HepG2 (cell line): ENCODE measurements around the gene NOC3L. TPM values are rescaled to one million over a fixed set of nuclear protein-coding genes. Genes with fewer than 3 reads are reported as not detected.
A peak's percentile ranks its signal among the peaks of the same experiment; 100 is the strongest.

Experiments
- ATAC-seq: fragments of 200-7000 bp; cut with Tn5 transposase; 3 replicates; pipeline ENCODE4 v1.9.1; 2020; ENCODE audit warnings: mild to moderate bottlenecking, moderate library complexity
- BruUV-seq: library from RNA; stranded (reverse); fragments of 400-500 nt; replicated peaks from 2 replicates; lab custom pipeline; 2021; lab: Mats Ljungman, UMichigan
- CTCF ChIA-PET: fragments of 300-600 bp; formaldehyde crosslinking; extraction: SDS; loops from one replicate; lab custom pipeline; 2021; ENCODE audit warnings: low total read pairs, inconsistent platforms, low intra/inter-chr PET ratio; lab: Yijun Ruan, JAX
- POLR2A ChIA-PET: fragments of 350-600 bp; sonication (Branson Sonifier 250); formaldehyde crosslinking; loops from one replicate; lab custom pipeline; 2020; ENCODE audit warnings: antibody characterized with exemption, inconsistent platforms; lab: Yijun Ruan, JAX
- DNase-seq: peaks from one replicate; pipeline ENCODE4 v3.0.0-alpha.2; 2015; ENCODE audit warnings: low spot score
- FAIRE-seq: peaks from 3 replicates; lab custom pipeline; 2011; peaks lifted over from hg19 to GRCh38; lab: Jason Lieb, UNC
- H2AFZ ChIP-seq: one replicate; pipeline ENCODE4 v1.6.1; 2011; ENCODE audit warnings: low read length, inconsistent platforms
- H3K27ac ChIP-seq: fragments of 300-600 bp; 3 replicates; pipeline ENCODE4 v1.8.0; 2011; ENCODE audit warnings: mixed run types, mild to moderate bottlenecking, mixed read lengths, low read length, inconsistent platforms; ENCODE audit not compliant: insufficient read depth; ENCODE audit errors: extremely low read length
- H3K27me3 ChIP-seq, 2 experiments: fragments of 200-600 bp in 1 of 2; 2 replicates in 1 of 2; 3 replicates in 1 of 2; pipeline versions ENCODE4 v1.6.0 to v1.8.0; 2011; ENCODE audit warnings: low read length in 2 of 2, mild to moderate bottlenecking in 2 of 2, moderate library complexity in 2 of 2, inconsistent platforms in 1 of 2; ENCODE audit not compliant: insufficient read depth in 2 of 2, control insufficient read depth in 1 of 2
- H3K36me3 ChIP-seq, 2 experiments: fragments of 200-600 bp in 1 of 2; replicated peaks in 1 of 2; 2 replicates in 1 of 2; 3 replicates in 1 of 2; pipeline versions ENCODE4 v1.5.1 to v1.8.0; 2011; ENCODE audit warnings: low read length in 2 of 2, inconsistent platforms in 1 of 2; ENCODE audit not compliant: insufficient read depth in 2 of 2, control insufficient read depth in 1 of 2
- H3K4me1 ChIP-seq: 2 replicates; pipeline ENCODE4 v1.5.1; 2012; ENCODE audit warnings: low read length, inconsistent platforms; ENCODE audit not compliant: insufficient read depth
- H3K4me2 ChIP-seq: 2 replicates; pipeline ENCODE4 v1.6.0; 2011; ENCODE audit warnings: low read depth, low read length, inconsistent platforms
- H3K4me3 ChIP-seq, 3 experiments: fragments of 200-600 bp in 1 of 3; sonication (generic), shearing (Covaris generic) in 1 of 3; replicated peaks in 1 of 3; 2 replicates each; pipeline ENCODE4 v1.5.1; 2011 to 2016; ENCODE audit warnings: low read length in 3 of 3, inconsistent platforms in 2 of 3, low read depth in 2 of 3, mild to moderate bottlenecking in 2 of 3, control low read depth in 1 of 3, mixed read lengths in 1 of 3; ENCODE audit not compliant: insufficient read depth in 1 of 3
- H3K79me2 ChIP-seq: one replicate; pipeline ENCODE4 v1.6.1; 2011; ENCODE audit warnings: low read length, inconsistent platforms; ENCODE audit not compliant: insufficient read depth
- H3K9ac ChIP-seq: 2 replicates; pipeline ENCODE4 v1.6.0; 2011; ENCODE audit warnings: mild to moderate bottlenecking, low read depth, low read length, inconsistent platforms; ENCODE audit not compliant: insufficient read depth
- H3K9me3 ChIP-seq: 2 replicates; pipeline ENCODE4 v1.5.1; 2012; ENCODE audit warnings: mild to moderate bottlenecking, low read length
- H4K20me1 ChIP-seq: 2 replicates; pipeline ENCODE4 v1.6.0; 2011; ENCODE audit warnings: inconsistent platforms, mild to moderate bottlenecking, low read length, moderate library complexity; ENCODE audit not compliant: insufficient read depth
- ARID5B ChIP-seq: IDR thresholded peaks from 2 replicates; pipeline ENCODE4 v1.4.0; 2020; ENCODE audit warnings: mild to moderate bottlenecking, missing genetic modification reagents
- CEBPG ChIP-seq: IDR thresholded peaks from 2 replicates; pipeline ENCODE4 v1.6.1; 2016
- CERS6 ChIP-seq: sonication (generic); formaldehyde crosslinking; IDR thresholded peaks from 2 replicates; pipeline ENCODE4 v1.5.0; 2020; ENCODE audit warnings: missing genetic modification reagents
- GATAD2A ChIP-seq: IDR thresholded peaks from 2 replicates; pipeline ENCODE4 v1.6.1; 2016
- HNF4A ChIP-seq: sonication (generic); formaldehyde crosslinking; IDR thresholded peaks from 2 replicates; pipeline ENCODE4 v1.4.0; 2020; ENCODE audit warnings: missing genetic modification reagents
- KMT2A ChIP-seq: sonication (generic); formaldehyde crosslinking; IDR thresholded peaks from 2 replicates; pipeline ENCODE4 v1.4.0; 2020; ENCODE audit warnings: missing genetic modification reagents
- MEIS2 ChIP-seq: sonication (generic); formaldehyde crosslinking; IDR thresholded peaks from 2 replicates; pipeline ENCODE4 v1.9.0; 2021; ENCODE audit warnings: mild to moderate bottlenecking, missing genetic modification reagents
- MYPOP ChIP-seq: sonication (generic); formaldehyde crosslinking; IDR thresholded peaks from 2 replicates; pipeline ENCODE4 v1.8.1; 2023; ENCODE audit warnings: mild to moderate bottlenecking, moderate library complexity, missing genetic modification reagents
- RXRB ChIP-seq: IDR thresholded peaks from 2 replicates; pipeline ENCODE4 v1.6.1; 2016; ENCODE audit warnings: borderline replicate concordance, missing genetic modification reagents, missing compliant biosample characterization
- SRSF9 ChIP-seq: fragments of 200-400 bp; formaldehyde crosslinking; IDR thresholded peaks from 2 replicates; pipeline ENCODE4 v1.6.1; 2018; ENCODE audit warnings: borderline replicate concordance, mild to moderate bottlenecking, low read depth, low read length; ENCODE audit not compliant: insufficient read depth, poor library complexity, severe bottlenecking
- TERF1 ChIP-seq: sonication (generic); formaldehyde crosslinking; IDR thresholded peaks from 2 replicates; pipeline ENCODE4 v1.8.0; 2022; ENCODE audit warnings: mild to moderate bottlenecking, missing genetic modification reagents, moderate library complexity
- ZBTB20 ChIP-seq: sonication (generic); formaldehyde crosslinking; IDR thresholded peaks from 2 replicates; pipeline ENCODE4 v1.8.1; 2023; ENCODE audit warnings: missing genetic modification reagents, low read depth, mild to moderate bottlenecking, borderline replicate concordance
- ZNF44 ChIP-seq: sonication (generic); formaldehyde crosslinking; IDR thresholded peaks from 2 replicates; pipeline ENCODE4 v1.5.1; 2020; ENCODE audit warnings: mild to moderate bottlenecking, missing genetic modification reagents
- ZNF597 ChIP-seq: sonication (generic); formaldehyde crosslinking; IDR thresholded peaks from 2 replicates; pipeline ENCODE4 v1.5.0; 2020; ENCODE audit warnings: missing genetic modification reagents
- ZNF644 ChIP-seq: IDR thresholded peaks from 2 replicates; pipeline ENCODE4 v1.6.1; 2016; ENCODE audit warnings: low read depth
- ZNF792 ChIP-seq: IDR thresholded peaks from 2 replicates; pipeline ENCODE4 v1.6.1; 2016
- WGBS: methylation state at CpG from one replicate; pipeline ENCODE4 v1.1.6; 2017; ENCODE audit warnings: low lambda C conversion rate; 5-methylcytosine and 5-hydroxymethylcytosine counted together
- in situ Hi-C: cut with HindIII; loops from 2 replicates; pipeline ENCODE4 v1.10.0; 2017; ENCODE audit warnings: low pct_unique_long_range_greater_than_20kb; ENCODE audit not compliant: extremely low pct_ligation_motif_present
- intact Hi-C: fragments of 100-400 bp; cut with micrococcal nuclease; formaldehyde crosslinking; loops from one replicate; pipeline ENCODE4 v1.10.0; 2022; ENCODE audit not compliant: unreplicated experiment
- polyA plus RNA-seq, 8 experiments: library from polyadenylated mRNA; depleted of rRNA in 3 of 8; stranded (reverse) in 7 of 8; unstranded in 1 of 8; fragments of >200 nt; fragmentation: Illumina TruSeq in 4 of 8; extraction: Trizol in 4 of 8; gene quantifications; 2 replicates each; pipeline versions ENCODE4 v1.2.1 to v1.2.3, GENCODE V29; 2011 to 2016; ENCODE audit warnings: low read depth in 4 of 8, missing spikeins in 1 of 8, mixed read lengths in 1 of 8; ENCODE audit not compliant: insufficient read depth in 1 of 8
- total RNA-seq, 5 experiments: library from RNA; depleted of rRNA; stranded (reverse); fragments of >200 nt; fragmentation: Illumina TruSeq; extraction: Trizol; gene quantifications; 2 replicates each; pipeline ENCODE4 v1.2.3, GENCODE V29; 2016; ENCODE audit warnings: low read depth in 1 of 5

The NOC3L gene
- total and polyA plus RNA-seq, 2 of the 13 experiments (the other 11 are each of a cell fraction or from before 2014, with no cell fraction given), result 7.8 to 36.6 TPM

GRCh38 chr10:94307046-94307615, 55.6 kb downstream of the NOC3L start (continued):
- no peak for TF ChIP-seq RXRB (CRISPR knock-in tag)
- TF ChIP-seq MEIS2 (CRISPR knock-in tag), result no peak
- TF ChIP-seq ZNF597 (CRISPR knock-in tag), result no peak
- no peak for TF ChIP-seq ZNF44
- TF ChIP-seq MYPOP (CRISPR knock-in tag), result no peak
- no peak for TF ChIP-seq SRSF9

- Histone ChIP-seq H3K4me2 (no peak overlapping the region), H3K4me1 (peaks cover 12% of the 10 kb centered on the region), H3K36me3 (no peaks in the 10 kb centered on the region), H3K27me3 (no peaks in the 10 kb centered on the region), H2AFZ (no peak overlapping the region), H3K79me2 (no peaks in the 10 kb centered on the region), H3K9ac (no peak overlapping the region), H4K20me1 (no peaks in the 10 kb centered on the region), H3K27ac (no peak overlapping the region), H3K4me3 (no peak overlapping the region), H3K9me3 (no peaks in the 10 kb centered on the region)
- WGBS, result 0% methylated on average over 1 of the region's 1 CpG
- in situ Hi-C loops (no loop called here), intact Hi-C loops (no loop called here)
- ChIA-PET POLR2A (no interaction called here), CTCF (no interaction called here)
- FAIRE-seq, result peak; percentile 47
- BruUV-seq, result no TSS peak
- peak; percentile 30 for DNase-seq
- peak; percentile 68 for ATAC-seq
- TF ChIP-seq ZNF644 (CRISPR knock-in tag) (0 out of 2 replicates have a peak, but pooled peaks have one; percentile 20), GATAD2A (0 out of 2 replicates have a peak, but pooled peaks have one; percentile 21), CEBPG (CRISPR knock-in tag) (no peak), ZBTB20 (CRISPR knock-in tag) (no peak), HNF4A (peak; percentile 54), ZNF792 (CRISPR knock-in tag) (no peak), KMT2A (CRISPR knock-in tag) (no peak), ARID5B (0 out of 2 replicates have a peak, but pooled peaks have one; percentile 10), TERF1 (no peak), CERS6 (CRISPR knock-in tag) (no peak)
Observed at GRCh38 chr10:94303929-94304328, 58.8 kb downstream of the NOC3L start.
